GDM1 (cell line): ENCODE results near the gene MYO3A.

Source experiments
- DNase-seq: peaks from one replicate; lab custom pipeline; 2025; lab: John Stamatoyannopoulos, UW

MYO3A gene

DNA sequence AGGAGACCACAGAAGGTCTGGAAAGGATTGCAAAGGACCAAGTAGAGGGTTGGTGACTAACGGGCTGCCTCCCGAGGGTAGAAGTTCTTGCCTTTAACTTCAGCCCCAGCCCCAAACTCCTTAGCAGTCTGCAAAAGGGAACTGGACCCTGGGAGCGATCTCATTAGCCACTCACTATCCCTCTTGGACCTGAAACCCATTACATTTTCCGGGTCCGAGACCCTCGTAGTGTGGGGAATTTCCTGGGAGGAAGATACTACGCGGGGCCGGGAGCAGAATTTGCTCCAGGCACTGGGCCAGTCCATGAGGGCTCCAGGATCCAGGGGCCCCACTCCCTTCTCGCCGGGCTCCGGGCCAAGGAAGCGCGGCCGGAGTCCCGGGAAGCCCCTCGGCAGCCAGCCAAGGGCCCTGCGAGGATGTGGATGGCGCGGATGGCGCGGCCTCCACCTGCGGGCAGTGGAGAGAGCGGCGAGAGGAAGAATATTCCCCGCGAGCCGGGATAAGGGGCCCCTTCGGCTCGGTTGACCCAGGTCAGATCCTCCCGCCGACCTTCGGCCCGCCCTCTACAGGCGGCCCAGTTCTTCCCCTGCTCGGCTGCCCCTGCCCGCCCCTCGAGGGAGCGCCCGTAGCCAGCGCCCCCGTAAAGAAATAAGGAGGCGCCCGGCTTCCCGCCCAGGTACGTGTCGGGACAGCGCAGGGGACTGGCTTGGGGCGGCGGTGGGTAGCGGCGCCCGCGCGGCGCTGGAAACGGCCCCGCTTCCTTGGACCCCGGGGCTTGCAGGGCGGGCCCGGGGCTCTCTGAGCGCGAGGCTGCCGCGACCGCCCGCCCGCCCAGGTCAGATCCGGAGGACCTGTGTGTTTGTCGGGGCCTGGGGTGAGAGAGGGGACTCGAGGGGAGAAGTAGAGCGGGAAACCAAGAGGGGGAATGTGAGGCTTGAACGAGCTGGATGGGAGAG lies at the start of gene MYO3A:
Gene MYO3A, plus strand, starts transcription at position 577 of the 956 bp plus-strand sequence. CDS start 17,882 bp downstream, outside the sequence.
- DNase-seq, result no peak

- DNase-seq, result no peak
Observed at GRCh38 chr10:25888627-25889026, 45.4 kb upstream of the MYO3A start.

GRCh38 chr10:25890995-25891394 lies 43.0 kb upstream of the MYO3A start:
- DNase-seq, result no peak

GRCh38 chr10:25895856-25896255 lies 38.2 kb upstream of the MYO3A start:
- no peak for DNase-seq

GRCh38 chr10:25896421-25896820 lies 37.6 kb upstream of the MYO3A start:
- DNase-seq, result no peak

GRCh38 chr10:25899304-25899703 lies 34.7 kb upstream of the MYO3A start:
- DNase-seq, result no peak

DNA sequence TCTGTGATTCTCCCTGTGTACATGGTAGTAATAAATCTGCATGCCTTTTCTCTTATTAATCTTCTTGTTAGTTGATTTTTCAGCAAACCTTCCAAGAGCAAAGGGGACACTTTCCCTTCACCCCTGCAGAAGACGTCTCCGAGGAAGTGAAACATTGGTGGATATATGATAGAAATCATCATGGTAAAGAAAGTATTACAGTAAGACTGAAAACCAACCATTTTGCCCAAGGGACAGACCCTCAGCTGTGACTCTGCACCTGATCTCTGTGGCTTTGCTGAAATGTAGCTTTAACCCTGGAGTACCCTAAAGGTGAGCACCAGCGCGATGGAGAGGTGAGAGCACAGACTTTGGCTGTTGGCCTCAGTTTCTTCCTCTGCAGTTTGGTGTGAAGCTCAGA lies 32.8 kb upstream of the MYO3A start:
- DNase-seq, result no peak

GRCh38 chr10:25902002-25902401 lies 32.0 kb upstream of the MYO3A start:
- DNase-seq, result no peak

GRCh38 chr10:25907261-25907660 lies 26.8 kb upstream of the MYO3A start:
- no peak for DNase-seq

GRCh38 chr10:25912866-25913265 lies 21.2 kb upstream of the MYO3A start:
- DNase-seq, result no peak

DNA sequence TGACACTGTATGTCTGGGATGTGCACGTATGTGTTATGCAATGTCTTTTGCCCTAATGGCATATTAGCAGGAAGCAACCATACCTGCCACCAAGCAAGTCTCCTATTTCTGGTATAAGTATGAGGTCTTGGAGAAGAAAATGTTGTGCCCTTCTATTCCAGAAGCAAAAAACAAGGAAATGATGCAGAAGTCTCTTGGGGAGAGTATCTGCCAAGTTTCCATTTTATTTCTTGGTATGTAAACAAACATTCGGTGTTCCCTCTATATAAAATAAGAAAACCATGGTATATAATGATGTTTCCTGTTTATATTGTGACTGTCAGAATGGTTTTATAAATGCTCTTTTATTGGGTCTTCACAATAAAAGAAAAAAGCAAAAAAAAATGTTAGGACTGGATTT lies 19.3 kb upstream of the MYO3A start:
- no peak for DNase-seq

DNA sequence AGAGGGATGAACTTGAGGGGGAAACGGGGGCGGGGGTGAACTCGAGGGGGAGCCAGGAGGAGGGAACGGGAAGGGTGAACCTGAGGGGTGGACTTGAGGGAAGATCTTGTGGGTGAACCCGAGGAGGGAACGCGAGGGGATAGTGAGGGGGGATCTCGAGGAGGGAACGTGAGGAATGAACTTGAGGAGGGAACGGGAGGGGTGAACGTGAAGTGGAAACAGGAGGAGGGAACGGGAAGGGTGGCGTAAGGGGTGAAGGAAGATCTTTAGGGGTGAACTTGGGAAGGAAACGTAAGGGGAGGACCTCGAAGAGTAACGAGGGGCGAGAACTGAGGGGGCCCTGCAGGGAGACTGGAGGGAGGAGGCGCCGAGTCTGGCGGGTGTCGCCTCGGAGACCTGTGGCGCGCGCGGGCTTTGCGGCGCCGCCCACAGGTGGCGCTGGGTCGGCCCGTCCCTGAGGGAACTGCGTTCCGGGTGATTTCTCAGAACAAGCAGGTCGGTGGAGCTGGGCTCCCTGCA lies 651 bp downstream of the MYO3A start:
- DNase-seq, result no peak

- no peak for DNase-seq
Observed at GRCh38 chr10:25938405-25938804, 4.4 kb downstream of the MYO3A start.

- DNase-seq, result no peak
Observed at GRCh38 chr10:25944771-25945170, 10.7 kb downstream of the MYO3A start.

DNA sequence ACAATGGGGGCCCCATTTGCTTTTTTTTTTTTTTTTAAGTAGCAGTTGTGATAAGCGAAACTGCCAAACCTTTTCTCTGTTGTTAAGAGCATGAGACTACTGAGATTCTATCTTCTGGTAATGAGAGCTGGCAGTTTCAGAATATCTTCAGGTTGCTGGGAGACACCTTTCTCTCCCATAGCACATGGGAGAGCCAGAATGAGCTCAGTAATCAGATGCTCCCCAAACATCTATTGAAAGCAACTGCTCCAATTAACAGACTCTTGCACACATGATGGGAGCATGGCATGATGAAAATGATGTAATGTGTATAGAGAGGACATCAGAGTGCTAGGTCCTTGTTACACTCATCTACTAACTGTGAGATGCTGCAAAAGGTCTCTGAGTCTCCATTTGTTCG lies 18.8 kb downstream of the MYO3A start:
- DNase-seq, result no peak

DNA sequence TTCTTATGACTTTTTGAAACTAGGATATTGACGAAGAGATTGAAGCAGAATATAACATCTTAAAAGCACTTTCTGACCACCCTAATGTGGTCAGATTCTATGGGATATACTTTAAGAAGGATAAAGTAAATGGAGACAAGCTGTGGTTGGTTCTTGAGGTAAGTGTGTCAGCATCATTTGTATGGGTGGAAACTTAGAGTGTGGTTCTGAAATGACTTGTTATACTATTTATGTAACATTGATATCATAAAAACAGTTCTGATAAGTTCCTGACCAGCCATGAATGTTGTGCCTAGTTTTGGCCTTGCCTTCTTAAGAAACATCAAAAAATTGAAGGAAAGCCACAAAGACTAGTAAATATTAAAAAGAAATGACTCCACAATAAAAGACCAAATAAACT lies 20.8 kb downstream of the MYO3A start:
- DNase-seq, result no peak

DNA sequence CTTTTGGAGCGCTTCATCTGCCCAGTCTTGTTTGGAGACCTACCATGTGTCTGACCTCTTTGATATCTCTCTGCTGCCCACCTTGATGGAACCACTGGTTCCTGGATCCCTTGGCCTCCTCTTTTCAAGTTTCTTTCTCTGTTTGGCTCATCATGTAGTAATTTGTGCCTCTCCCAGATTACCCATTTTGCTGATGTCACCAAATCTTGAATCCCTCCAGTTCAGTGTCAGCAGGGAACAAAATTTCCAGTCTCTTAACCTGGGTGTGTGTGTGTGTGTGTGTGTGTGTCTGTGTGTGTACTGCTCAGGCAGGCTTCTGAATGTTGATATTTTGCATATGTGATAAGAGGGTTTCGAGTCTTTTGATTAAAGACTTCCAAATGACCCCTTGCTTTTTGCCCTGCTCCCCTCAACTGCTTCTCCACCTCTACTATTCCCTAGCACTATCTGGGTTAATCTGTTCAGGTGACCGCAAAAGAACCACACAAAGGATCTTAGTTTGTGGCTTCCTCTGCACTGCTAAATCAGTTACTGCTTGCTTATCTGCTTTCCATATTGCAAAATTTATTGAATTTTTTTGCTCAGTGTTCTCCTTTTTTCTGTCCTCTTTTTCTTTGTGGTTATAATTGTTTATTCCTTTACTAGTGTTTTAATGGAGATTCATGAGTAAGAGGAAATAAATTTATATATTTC lies 25.7 kb downstream of the MYO3A start:
- no peak for DNase-seq

GRCh38 chr10:25965584-25965983 lies 31.6 kb downstream of the MYO3A start:
- no peak for DNase-seq

GRCh38 chr10:25966844-25967243 lies 32.8 kb downstream of the MYO3A start:
- no peak for DNase-seq

- DNase-seq, result no peak
Observed at GRCh38 chr10:25972631-25973030, 38.6 kb downstream of the MYO3A start.

- DNase-seq, result no peak
Observed at GRCh38 chr10:25974897-25975459, 40.9 kb downstream of the MYO3A start.

DNA sequence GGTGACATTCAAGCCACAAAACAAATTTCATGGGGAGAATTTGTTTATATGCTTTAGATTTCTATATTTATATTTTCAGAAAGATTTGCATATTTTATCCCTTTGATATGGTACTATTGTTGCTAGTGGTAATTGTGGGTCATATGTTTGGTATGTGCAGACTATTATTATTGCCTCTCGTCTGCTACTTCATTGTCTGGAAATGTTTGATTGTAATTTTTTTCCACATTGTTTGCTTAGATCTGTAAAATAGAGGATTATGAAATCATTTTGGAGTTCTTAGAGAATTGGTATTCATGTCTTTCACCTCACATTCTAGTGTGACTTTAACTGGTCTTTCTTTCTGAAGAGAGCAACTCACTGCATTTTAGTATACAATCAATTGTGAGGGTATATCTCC lies 44.7 kb downstream of the MYO3A start:
- no peak for DNase-seq

- no peak for DNase-seq
Observed at GRCh38 chr10:25982107-25982506, 48.1 kb downstream of the MYO3A start.
